Endothelial cell (in vitro differentiated cells): ENCODE measurements around the gene BCL2. TPM values are rescaled to one million over a fixed set of nuclear protein-coding genes. Genes with fewer than 3 reads are reported as not detected.

Source experiments
- DNase-seq: peaks from one replicate; pipeline ENCODE4 v3.0.0; 2021; ENCODE audit warnings: low spot score
- H3K27ac Mint-ChIP-seq: one replicate; pipeline ENCODE4 v1.8.0; 2021; ENCODE audit warnings: mixed read lengths, inconsistent platforms; ENCODE audit not compliant: unreplicated experiment
- H3K27me3 Mint-ChIP-seq: one replicate; pipeline ENCODE4 v1.8.0; 2021; ENCODE audit warnings: mild to moderate bottlenecking, moderate library complexity, mixed read lengths, inconsistent platforms; ENCODE audit not compliant: unreplicated experiment
- H3K36me3 Mint-ChIP-seq: one replicate; pipeline ENCODE4 v1.8.0; 2021; ENCODE audit warnings: mild to moderate bottlenecking, low read depth, mixed read lengths, inconsistent platforms; ENCODE audit not compliant: unreplicated experiment
- H3K4me1 Mint-ChIP-seq: one replicate; pipeline ENCODE4 v1.8.0; 2021; ENCODE audit warnings: mild to moderate bottlenecking, mixed read lengths, inconsistent platforms; ENCODE audit not compliant: unreplicated experiment
- H3K4me3 Mint-ChIP-seq: one replicate; pipeline ENCODE4 v1.8.0; 2021; ENCODE audit warnings: mild to moderate bottlenecking, mixed read lengths, inconsistent platforms; ENCODE audit not compliant: unreplicated experiment
- H3K9me3 Mint-ChIP-seq: one replicate; pipeline ENCODE4 v1.8.0; 2021; ENCODE audit warnings: mixed read lengths, inconsistent platforms; ENCODE audit not compliant: unreplicated experiment
- total RNA-seq: library from RNA; stranded (reverse); fragmentation: NEBNext Ultra II Directional; extraction: Animal tissue kit (Norgen Biotek cat#: 25700); gene quantifications from one replicate; pipeline ENCODE4 v1.2.1, GENCODE V29; 2021; ENCODE audit not compliant: unreplicated experiment
- TF ChIP-seq, protein P1 (sequence below): fragments of 200-600 bp; sonication (generic); IDR thresholded peaks from one replicate; pipeline ENCODE4 v1.5.0; 2021; ENCODE audit warnings: antibody characterized with exemption; ENCODE audit not compliant: unreplicated experiment

The BCL2 gene
- total RNA-seq, 1 donor from 2014 or later, result 9.2 TPM

GRCh38 chr18:63315131-63315662 lies 4.4 kb downstream of the BCL2 start:
- Mint-ChIP-seq H3K27me3 (peaks cover 11% of the 10 kb centered on the region), H3K4me3 (no peak overlapping the region), H3K36me3 (peaks cover 8% of the 10 kb centered on the region), H3K9me3 (no peaks in the 10 kb centered on the region), H3K4me1 (peaks cover 23% of the 10 kb centered on the region), H3K27ac (no peak overlapping the region)
- TF ChIP-seq, protein P1, sequence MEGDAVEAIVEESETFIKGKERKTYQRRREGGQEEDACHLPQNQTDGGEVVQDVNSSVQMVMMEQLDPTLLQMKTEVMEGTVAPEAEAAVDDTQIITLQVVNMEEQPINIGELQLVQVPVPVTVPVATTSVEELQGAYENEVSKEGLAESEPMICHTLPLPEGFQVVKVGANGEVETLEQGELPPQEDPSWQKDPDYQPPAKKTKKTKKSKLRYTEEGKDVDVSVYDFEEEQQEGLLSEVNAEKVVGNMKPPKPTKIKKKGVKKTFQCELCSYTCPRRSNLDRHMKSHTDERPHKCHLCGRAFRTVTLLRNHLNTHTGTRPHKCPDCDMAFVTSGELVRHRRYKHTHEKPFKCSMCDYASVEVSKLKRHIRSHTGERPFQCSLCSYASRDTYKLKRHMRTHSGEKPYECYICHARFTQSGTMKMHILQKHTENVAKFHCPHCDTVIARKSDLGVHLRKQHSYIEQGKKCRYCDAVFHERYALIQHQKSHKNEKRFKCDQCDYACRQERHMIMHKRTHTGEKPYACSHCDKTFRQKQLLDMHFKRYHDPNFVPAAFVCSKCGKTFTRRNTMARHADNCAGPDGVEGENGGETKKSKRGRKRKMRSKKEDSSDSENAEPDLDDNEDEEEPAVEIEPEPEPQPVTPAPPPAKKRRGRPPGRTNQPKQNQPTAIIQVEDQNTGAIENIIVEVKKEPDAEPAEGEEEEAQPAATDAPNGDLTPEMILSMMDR, result no peak
- DNase-seq, result no peak

DNA sequence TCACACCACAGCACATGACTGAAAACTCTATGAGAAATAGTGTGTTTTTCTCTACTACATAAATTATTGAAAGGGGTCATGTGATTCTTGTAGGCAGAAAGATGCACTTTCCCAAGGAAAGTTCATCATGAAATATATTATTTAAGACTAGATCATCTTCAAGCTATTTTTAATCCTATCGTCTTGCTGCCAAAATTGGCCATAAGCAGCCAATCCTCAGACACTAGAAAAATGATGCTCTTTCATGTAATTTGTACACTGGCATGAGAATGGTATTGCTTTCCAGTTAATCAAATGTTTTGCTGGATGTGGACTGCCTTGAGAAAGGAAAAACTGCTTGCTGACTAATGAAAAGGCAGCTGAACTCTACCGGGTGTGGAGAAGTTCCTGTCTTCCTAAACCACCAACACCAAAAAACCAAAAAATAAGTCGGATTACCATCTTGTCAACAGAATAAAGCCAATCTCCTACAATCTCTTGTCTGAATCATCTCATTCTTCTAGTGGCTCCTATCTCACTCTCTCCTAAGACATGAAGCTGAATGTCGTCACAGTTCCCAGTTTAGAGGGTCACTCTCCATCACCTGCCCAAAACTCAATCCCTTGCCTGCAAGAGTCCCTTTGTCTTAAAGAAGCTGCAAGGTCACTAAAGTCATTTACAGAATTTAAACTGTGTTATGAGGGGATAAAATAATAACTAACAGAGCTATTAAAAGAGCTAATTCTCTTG lies 5.3 kb downstream of the BCL2 start:
- Mint-ChIP-seq H3K4me3 (no peak overlapping the region), H3K9me3 (no peaks in the 10 kb centered on the region), H3K4me1 (peaks cover 21% of the 10 kb centered on the region), H3K36me3 (peaks cover 6% of the 10 kb centered on the region), H3K27me3 (peaks cover 9% of the 10 kb centered on the region), H3K27ac (no peak overlapping the region)
- TF ChIP-seq, protein P1, result no peak
- no peak for DNase-seq

- DNase-seq, result no peak
- Mint-ChIP-seq H3K4me3 (no peak overlapping the region), H3K27ac (no peak overlapping the region), H3K36me3 (no peaks in the 10 kb centered on the region), H3K9me3 (no peaks in the 10 kb centered on the region), H3K27me3 (peaks cover 3% of the 10 kb centered on the region), H3K4me1 (peaks cover 13% of the 10 kb centered on the region)
- TF ChIP-seq, protein P1, result no peak
Measured at GRCh38 chr18:63313396-63313917, 6.1 kb downstream of the BCL2 start.

- Mint-ChIP-seq H3K9me3 (no peaks in the 10 kb centered on the region), H3K27me3 (peaks cover 2% of the 10 kb centered on the region), H3K4me3 (no peak overlapping the region), H3K27ac (no peak overlapping the region), H3K4me1 (peaks cover 10% of the 10 kb centered on the region), H3K36me3 (no peaks in the 10 kb centered on the region)
- TF ChIP-seq, protein P1, result no peak
- DNase-seq, result no peak
Measured at GRCh38 chr18:63312737-63313395, 6.7 kb downstream of the BCL2 start.

DNA sequence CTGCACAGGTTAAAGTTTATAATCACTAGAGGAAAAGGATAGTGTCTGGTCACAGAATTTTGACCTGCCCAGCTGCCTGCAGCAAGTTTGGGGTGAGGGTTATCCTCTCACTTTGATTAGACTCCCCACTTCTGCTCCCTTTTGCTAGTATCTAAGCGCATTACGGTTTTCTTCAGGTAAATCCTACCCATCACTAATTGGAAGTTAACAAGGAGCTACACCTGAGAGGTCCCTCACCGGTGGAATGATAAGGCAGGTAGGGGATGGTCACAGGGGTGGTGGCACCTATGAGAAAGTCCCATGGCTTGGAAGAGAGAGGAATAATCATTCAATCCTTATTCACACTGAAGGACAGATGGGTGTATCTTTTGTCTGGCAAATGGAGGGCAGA lies 7.6 kb downstream of the BCL2 start:
- Mint-ChIP-seq H3K9me3 (no peaks in the 10 kb centered on the region), H3K4me1 (peaks cover 3% of the 10 kb centered on the region)
- TF ChIP-seq, protein P1, result no peak

More for the DNA sequence above, 7.6 kb downstream of the BCL2 start:
- H3K4me3 Mint-ChIP-seq, result no peak overlapping the region
- H3K36me3 Mint-ChIP-seq, result no peaks in the 10 kb centered on the region
- DNase-seq, result no peak
- H3K27ac Mint-ChIP-seq, result no peak overlapping the region
- peaks cover 2% of the 10 kb centered on the region for H3K27me3 Mint-ChIP-seq
